ENCODE data around the gene PRKCZ. TPM values are rescaled to one million over a fixed set of nuclear protein-coding genes. Genes with fewer than 3 reads are reported as not detected.

Gene PRKCZ
- total RNA-seq, 1 donor from 2014 or later: 58.3 TPM

DNA sequence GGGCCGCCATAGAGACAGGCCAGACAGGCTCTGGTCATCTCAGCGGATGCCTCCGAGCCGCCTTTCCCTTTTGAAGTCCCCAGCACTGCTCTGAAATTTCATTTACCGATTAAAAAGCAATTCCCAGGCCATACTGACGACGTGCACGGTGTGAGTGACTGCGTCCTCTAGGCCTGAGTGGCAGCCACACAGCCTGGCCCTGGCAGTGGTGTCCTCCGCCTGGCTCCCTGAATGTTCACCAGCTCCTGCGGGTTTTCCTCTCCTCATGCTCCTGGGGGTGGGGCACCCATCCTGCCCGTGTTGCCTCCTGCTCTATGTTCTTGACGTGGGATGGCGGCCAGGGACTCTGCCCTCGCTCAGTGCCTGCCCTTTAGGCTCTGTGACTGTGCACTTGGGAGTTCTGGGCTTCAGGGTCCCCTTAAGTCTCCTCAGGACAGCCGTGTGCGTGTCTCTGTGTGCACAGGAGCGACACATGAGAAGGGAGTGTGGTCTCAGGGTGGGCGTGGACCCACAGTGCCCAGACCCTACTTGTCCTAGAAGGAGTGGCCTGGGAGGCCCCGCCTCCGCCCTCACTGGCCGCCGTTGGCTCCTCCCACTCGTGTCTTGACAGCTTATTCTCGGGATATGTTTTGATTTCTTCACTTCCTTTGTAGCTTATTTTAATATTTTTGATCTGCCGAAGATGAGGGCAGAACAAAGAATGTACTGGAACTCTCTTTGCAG, 181.5 kb downstream of the PRKCZ start:
- peak; percentile 48 for DNase-seq

DNA sequence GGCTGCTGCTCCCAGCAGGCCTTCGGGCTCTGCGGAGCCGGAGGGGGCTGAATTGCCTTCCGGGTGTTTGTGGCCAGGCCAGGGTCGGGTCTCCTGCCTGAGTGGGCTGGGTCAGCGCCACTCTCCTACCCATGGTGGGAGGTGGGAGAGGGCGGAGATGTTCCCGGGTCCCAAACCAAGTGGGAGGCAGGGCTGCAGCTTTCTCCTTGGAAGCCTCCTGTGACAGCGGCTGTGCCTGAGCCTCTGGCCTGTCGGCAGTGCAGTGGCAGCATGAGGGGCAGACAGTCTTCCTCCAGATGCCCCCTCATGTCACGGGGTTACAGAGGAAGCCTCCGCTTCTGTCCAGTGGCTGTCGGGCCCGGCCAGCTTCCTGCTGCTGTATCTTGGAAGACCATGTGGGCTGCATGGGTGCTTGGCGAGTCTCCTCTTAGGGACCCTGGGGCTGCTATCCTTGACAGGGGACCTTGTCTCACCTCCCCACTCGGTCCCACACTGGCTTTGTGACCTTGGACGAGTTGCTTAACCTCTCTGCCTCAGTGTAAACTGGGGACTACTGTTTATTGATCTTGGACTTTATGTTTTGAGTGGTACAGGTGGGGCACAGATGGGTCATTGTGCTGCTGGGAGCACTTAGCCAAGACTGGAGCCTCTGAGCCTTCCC, 182.2 kb downstream of the PRKCZ start:
- DNase-seq: peak; percentile 39

DNA sequence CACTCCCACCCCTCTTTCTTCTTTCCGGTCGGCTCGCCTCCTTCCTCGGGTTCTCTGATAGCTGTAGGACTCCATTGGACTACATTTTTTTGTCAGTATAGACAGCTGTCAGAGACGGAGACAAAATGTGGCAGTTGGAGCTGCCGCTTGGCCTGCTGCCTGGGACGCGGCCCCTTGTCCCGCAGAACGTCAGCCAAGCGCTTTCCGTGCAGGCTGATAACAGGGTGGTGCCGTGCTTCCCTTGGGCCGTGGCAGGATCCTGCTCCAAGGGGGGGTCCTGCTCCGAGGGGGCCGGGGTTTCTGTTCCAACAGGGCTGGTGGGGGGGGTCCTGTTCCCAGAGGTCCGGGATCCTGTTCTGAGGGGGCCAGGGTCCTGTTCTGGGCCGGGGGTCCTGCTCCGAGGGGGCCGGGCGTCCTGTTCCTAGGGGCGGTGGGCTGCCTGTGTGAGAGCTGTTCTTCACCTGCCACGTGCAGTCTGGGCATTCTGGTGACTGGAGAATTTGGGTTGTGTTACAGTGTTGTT, 182.8 kb downstream of the PRKCZ start:
- DNase-seq: no peak

DNA sequence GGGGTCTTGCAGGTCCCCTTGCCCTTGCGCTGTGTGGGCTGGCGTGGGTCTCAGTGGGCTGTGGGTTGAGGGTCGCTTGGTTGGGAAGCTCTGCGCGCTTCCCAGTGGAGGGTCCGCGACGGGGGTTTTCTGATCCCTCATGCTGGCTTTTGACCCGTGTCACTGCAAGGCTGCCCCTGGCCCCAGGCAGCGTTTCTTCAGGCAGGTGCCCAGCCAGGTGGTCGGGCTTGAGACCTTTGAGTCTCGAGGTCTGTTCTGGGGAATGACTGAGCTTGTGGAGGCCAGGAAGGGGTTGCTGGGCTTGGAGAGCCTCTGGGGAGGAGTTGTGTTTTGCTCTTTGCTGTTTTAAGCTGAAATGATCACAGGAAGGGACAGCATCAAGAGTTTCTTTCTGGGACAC, 183.3 kb downstream of the PRKCZ start:
- DNase-seq: no peak

DNA sequence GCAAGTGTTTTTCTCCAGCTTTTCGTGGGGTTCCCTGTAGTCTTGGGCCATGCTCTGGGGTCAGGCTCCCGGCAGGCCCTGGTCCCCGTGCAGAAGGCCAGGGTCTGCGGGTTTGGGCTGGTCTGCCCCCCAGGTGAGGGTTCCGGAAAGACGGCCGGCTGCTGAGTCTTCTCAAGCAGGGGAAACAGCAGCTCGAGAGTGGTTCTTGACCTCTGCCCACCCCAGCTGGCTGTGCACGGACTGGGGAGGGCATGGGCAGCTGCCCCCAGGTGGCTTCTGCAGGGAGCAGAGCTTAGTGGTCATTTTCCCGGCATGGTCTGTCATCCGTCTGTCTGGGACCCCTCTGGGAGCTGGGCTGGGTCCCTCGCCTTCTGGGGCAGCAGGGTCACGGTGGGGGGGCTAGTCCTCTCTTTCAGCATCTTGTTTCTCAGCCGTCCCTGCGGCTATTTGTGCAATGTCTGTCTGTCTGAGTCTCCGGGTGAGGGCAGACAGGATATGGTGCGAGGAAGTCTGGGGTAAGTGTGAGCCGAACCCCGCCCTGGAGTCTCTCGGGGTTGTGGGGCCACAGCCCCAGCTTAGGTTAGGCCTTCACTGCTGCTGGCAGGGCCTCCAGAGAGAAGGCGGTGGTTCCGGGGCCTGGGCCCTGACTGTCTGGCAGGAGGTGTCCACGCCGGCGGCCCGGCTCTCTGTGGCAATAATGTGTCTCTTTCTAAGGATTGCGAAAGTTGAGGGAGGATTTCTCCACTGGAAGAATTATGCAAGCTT, 184.0 kb downstream of the PRKCZ start:
- DNase-seq: peak; percentile 45

DNA sequence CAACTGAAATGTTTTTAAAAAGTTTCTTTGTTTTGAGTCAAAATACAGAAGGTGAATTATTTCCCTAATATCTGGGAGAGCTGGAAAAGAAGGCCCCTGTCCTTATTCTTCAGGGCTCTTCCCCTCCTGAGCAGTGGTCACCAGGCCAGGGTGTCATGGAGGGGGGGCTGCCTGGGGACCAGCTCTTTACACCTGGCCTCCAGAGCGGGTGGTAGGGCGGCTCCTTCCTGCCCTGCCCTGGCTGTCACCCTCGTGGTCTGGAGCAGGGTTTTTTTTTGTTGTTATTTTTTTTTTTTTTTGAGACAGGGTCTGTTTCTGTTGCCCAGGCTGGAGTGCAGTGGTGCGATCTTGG, 184.5 kb downstream of the PRKCZ start:
- DNase-seq: no peak

Other genes with a start within 250 kb of the PRKCZ start
- 144 TPM for gene GNB1, start 159.3 kb upstream of the PRKCZ start, total RNA-seq
- not detected for gene CALML6, start 135.2 kb upstream of the PRKCZ start, total RNA-seq
- gene TMEM52, start 131.1 kb upstream of the PRKCZ start, total RNA-seq: 1.1 TPM
- 0.47 TPM for gene CFAP74, start 46.6 kb upstream of the PRKCZ start, total RNA-seq
- 0.62 TPM for gene GABRD, start 31.1 kb upstream of the PRKCZ start, total RNA-seq
- gene FAAP20, start 144.4 kb downstream of the PRKCZ start, total RNA-seq: 20.3 TPM
- 19.3 TPM for gene SKI, start 177.9 kb downstream of the PRKCZ start, total RNA-seq